Esophagus squamous epithelium (tissue), 5 donors: Measurements from ENCODE around the gene TEX53. TPM values are rescaled to one million over a fixed set of nuclear protein-coding genes. Genes with fewer than 3 reads are reported as not detected.
A peak's percentile ranks its signal among the peaks of the same experiment; 100 is the strongest.

Experiments used
- DNase-seq: peaks from one replicate; lab custom pipeline; 2025; lab: John Stamatoyannopoulos, UW
- H3K27ac ChIP-seq, 4 donors: fragments of 200-600 bp; sonication (generic); one replicate each; pipeline ENCODE4 v1.5.1; 2016 to 2019; ENCODE audit warnings: mild to moderate bottlenecking in 1 of 4
- H3K27me3 ChIP-seq, 4 donors: fragments of 200-600 bp; sonication (generic); 1 replicate in 3 of 4; 2 replicates in 1 of 4; pipeline versions ENCODE4 v1.5.1 to v1.6.0; 2017 to 2021; ENCODE audit warnings: antibody characterized with exemption in 1 of 4
- H3K36me3 ChIP-seq, 3 donors: fragments of 200-600 bp; sonication (generic); one replicate each; pipeline ENCODE4 v1.5.1; 2016 to 2019
- H3K4me1 ChIP-seq, 3 donors: fragments of 200-600 bp; sonication (generic); one replicate each; pipeline ENCODE4 v1.5.1; 2017 to 2019
- H3K4me3 ChIP-seq, 4 donors: fragments of 200-600 bp; sonication (generic); 1 replicate in 3 of 4; 2 replicates in 1 of 4; pipeline ENCODE4 v1.5.1; 2016 to 2019; ENCODE audit warnings: mild to moderate bottlenecking in 2 of 4, moderate library complexity in 1 of 4
- H3K9me3 ChIP-seq, 3 donors: fragments of 200-600 bp; sonication (generic); one replicate each; pipeline ENCODE4 v1.5.1; 2016 to 2019
- CTCF ChIP-seq, 6 experiments: fragments of 450-650 bp in 4 of 6; fragments of 200-600 bp in 2 of 6; sonication (generic) in 2 of 6; IDR thresholded peaks; one replicate each; pipeline ENCODE4 v1.5.1; 2016 to 2019; ENCODE audit warnings: antibody characterized with exemption in 6 of 6, mild to moderate bottlenecking in 4 of 6, moderate library complexity in 4 of 6
- POLR2A ChIP-seq, 4 donors: fragments of 450-650 bp; IDR thresholded peaks; one replicate each; pipeline ENCODE4 v1.6.1; 2017; ENCODE audit warnings: antibody characterized with exemption in 4 of 4, mild to moderate bottlenecking in 4 of 4, moderate library complexity in 3 of 4
- WGBS, 2 donors: methylation state at CpG; one replicate each; pipeline ENCODE4 v1.1.5; 2018; 5-methylcytosine and 5-hydroxymethylcytosine counted together
- intact Hi-C: fragments of 100-400 bp; cut with DNase I; formaldehyde crosslinking; loops from one replicate; pipeline ENCODE4 v1.15.0; 2022
- small RNA-seq, 4 donors: library from RNA; depleted of rRNA; stranded (forward); fragments of <200 nt; gene quantifications; one replicate each; pipeline ENCODE3, GENCODE V24; 2016
- total RNA-seq, 4 donors: library from RNA; depleted of rRNA; stranded (reverse); fragments of >200 nt; gene quantifications; one replicate each; pipeline ENCODE4 v1.1.0, GENCODE V29; 2016
- donor health status: DM: yes; HTN: yes; CAD: no.

The TEX53 gene
- total RNA-seq, 4 donors from 2014 or later = not detected

- no peaks in the 10 kb centered on the region for H3K27me3 ChIP-seq
- H3K4me3 ChIP-seq = peak overlapping the region; percentile 56 to 82 (median 73)
- 9 to 21% methylated on average over 7 to 12 of the region's 58 CpGs for WGBS, 2 donors
- H3K4me1 ChIP-seq = peaks cover 15 to 52% (median 24%) of the 10 kb centered on the region in 3 donors
- H3K9me3 ChIP-seq = no peaks in the 10 kb centered on the region
- peak overlapping the region; percentile 86 to 96 (median 92) for H3K27ac ChIP-seq
- intact Hi-C loops = no loop called here
- TF ChIP-seq CTCF (IDR thresholded peaks at IDR 0.05) (no peak), POLR2A (IDR thresholded peaks at IDR 0.05) (no peak)
- no peak for DNase-seq
- no peaks in the 10 kb centered on the region for H3K36me3 ChIP-seq
These were observed 45.9 kb downstream of the TEX53 start for GRCh38 chr9:114611516-114612271.

- TF ChIP-seq CTCF (IDR thresholded peaks at IDR 0.05) (no peak), POLR2A (IDR thresholded peaks at IDR 0.05) (no peak)
- H3K9me3 ChIP-seq = no peaks in the 10 kb centered on the region
- intact Hi-C loops = no loop called here
- no peak for DNase-seq
- H3K4me1 ChIP-seq = peaks cover 14 to 33% (median 19%) of the 10 kb centered on the region in 3 donors
- no peak overlapping the region for H3K4me3 ChIP-seq
- H3K27me3 ChIP-seq = no peaks in the 10 kb centered on the region
- no peaks in the 10 kb centered on the region for H3K36me3 ChIP-seq
- no peak overlapping the region for H3K27ac ChIP-seq
- 94 to 95% methylated on average over 2 of the region's 2 CpGs for WGBS, 2 donors
These were observed 49.1 kb downstream of the TEX53 start for GRCh38 chr9:114608525-114608796.

- TF ChIP-seq CTCF (IDR thresholded peaks at IDR 0.05) = no peak
- no peak for TF ChIP-seq POLR2A (IDR thresholded peaks at IDR 0.05)
- 75 to 82% methylated on average over 5 of the region's 6 CpGs for WGBS, 2 donors
- intact Hi-C loops = no loop called here
- H3K4me1 ChIP-seq = peaks cover 9 to 29% (median 13%) of the 10 kb centered on the region in 3 donors
- H3K36me3 ChIP-seq = no peaks in the 10 kb centered on the region
- no peak overlapping the region for H3K27ac ChIP-seq
- no peak overlapping the region for H3K4me3 ChIP-seq
- no peaks in the 10 kb centered on the region for H3K9me3 ChIP-seq
- H3K27me3 ChIP-seq = no peaks in the 10 kb centered on the region
- DNase-seq = no peak
These were observed 49.7 kb downstream of the TEX53 start for GRCh38 chr9:114607671-114608524.

GRCh38 chr9:114606597-114607207, 50.9 kb downstream of the TEX53 start:
- Histone ChIP-seq H3K9me3 (peaks cover 0 to 6% (median 0%) of the 10 kb centered on the region in 3 donors), H3K27me3 (no peaks in the 10 kb centered on the region), H3K36me3 (peaks cover 0 to 3% (median 0%) of the 10 kb centered on the region in 3 donors), H3K4me1 (peaks cover 0 to 26% (median 4%) of the 10 kb centered on the region in 3 donors), H3K27ac (no peak overlapping the region), H3K4me3 (no peak overlapping the region)
- DNase-seq = no peak
- TF ChIP-seq POLR2A (IDR thresholded peaks at IDR 0.05) = no peak
- TF ChIP-seq CTCF (IDR thresholded peaks at IDR 0.05) = no peak
- intact Hi-C loops = no loop called here

Small RNA genes lying within 50 kb of the gene (small RNA-seq; reads per million reads assigned to genes)
- gene RF00019 = 0 reads per million in 4 donors

Other genes with a start within 250 kb of the TEX53 start
- 1 to 10 TPM; 2.9 to 6.1 (median 3.4) TPM for gene WHRN, start 152.3 kb downstream of the TEX53 start, total RNA-seq
- gene ATP6V1G1, start 70.0 kb downstream of the TEX53 start, total RNA-seq = 100 to 1,000 TPM; 151 to 210 (median 185) TPM
- 1 to 10 TPM; 3.2 to 6.5 (median 6.2) TPM for gene TMEM268, start 46.5 kb downstream of the TEX53 start, total RNA-seq
- not detected for gene TEX48, start 24.4 kb upstream of the TEX53 start, total RNA-seq
- gene TNFSF15, start 148.2 kb upstream of the TEX53 start, total RNA-seq = 1 to 10 TPM; 1.4 to 2.3 (median 1.5) TPM